Measurements from ENCODE around the gene CCND3. TPM values are rescaled to one million over a fixed set of nuclear protein-coding genes. Genes with fewer than 3 reads are reported as not detected.

CCND3 gene
- total and polyA plus RNA-seq, 10 of the 15 experiments (the other 5 are each of a cell fraction or from before 2014, with no cell fraction given) = 6.0 to 86.4 (median 31.5) TPM

DNA sequence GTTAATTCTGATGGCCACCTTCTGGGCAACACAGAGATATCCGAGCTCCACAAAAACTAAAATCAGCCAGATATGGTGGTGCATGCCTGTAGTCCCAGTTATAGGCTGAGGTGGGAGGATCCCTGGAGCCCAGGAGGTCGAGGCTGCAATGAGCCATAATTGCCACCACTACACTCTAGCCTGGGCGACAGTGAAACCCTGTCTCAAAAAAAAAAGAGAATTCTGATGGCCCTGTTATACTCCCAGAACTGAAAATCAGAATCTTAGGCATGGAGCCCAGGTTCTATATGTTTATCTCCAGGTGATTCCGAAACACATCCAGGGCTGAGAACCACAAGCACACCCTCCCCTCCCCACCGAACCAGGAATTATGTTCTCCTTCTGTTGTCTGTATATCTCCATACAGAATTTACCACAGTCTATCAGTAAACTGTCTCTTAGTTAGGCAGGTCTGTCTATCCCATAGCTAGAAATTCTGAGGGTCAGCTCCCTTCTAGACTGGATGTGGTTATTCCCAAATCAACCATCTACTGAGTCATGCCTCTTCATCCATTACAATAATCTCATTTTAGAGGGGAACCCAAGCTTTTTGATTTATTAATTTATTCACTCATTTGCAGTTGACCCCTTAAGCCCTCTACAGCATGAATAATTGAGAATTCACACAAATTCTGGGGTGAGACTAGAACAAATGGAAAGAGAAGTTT lies 24.8 kb upstream of the CCND3 start:
- Histone ChIP-seq H4K20me1 (ENCODE audit: control insufficient read depth, insufficient read depth) (no peaks in the 10 kb centered on the region), H3K27ac (ENCODE audit: control insufficient read depth, insufficient read depth) (no peak overlapping the region), H3K9ac (ENCODE audit: control insufficient read depth, insufficient read depth, low read length) (no peak overlapping the region), H3K4me3 (no peak overlapping the region), H3K27me3 (replicated peaks in 1 of 2; ENCODE audit: control insufficient read depth in 2 of 2, insufficient read depth in 2 of 2, low read length in 1 of 2) (no peaks in the 10 kb centered on the region), H3K79me2 (ENCODE audit: control insufficient read depth, insufficient read depth, low read length) (no peaks in the 10 kb centered on the region), H3K4me1 (ENCODE audit: control insufficient read depth, insufficient read depth, low read length) (peaks cover 4% of the 10 kb centered on the region), H3K4me2 (ENCODE audit: control insufficient read depth, insufficient read depth) (no peak overlapping the region), H3K36me3 (ENCODE audit: control insufficient read depth in 2 of 2, insufficient read depth in 2 of 2, low read length in 1 of 2) (no peaks in the 10 kb centered on the region), H3K9me3 (replicated peaks; ENCODE audit: control insufficient read depth, insufficient read depth, low read length) (no peaks in the 10 kb centered on the region), H2AFZ (ENCODE audit: control insufficient read depth, low read depth, low read length) (no peak overlapping the region)
- ChIA-PET SMC1A (ENCODE audit: uncharacterized antibody, unreplicated experiment) (interaction anchor here (0.5 to 2.8 kb wide), 2 partner anchors 11 to 158 kb away, joined by 4 to 7 read pairs; no protein-coding TSS in a partner anchor), POLR2A (interaction anchor here (0.6 kb wide), 2 partner anchors 308 to 916 kb away, joined by 3 to 6 read pairs; no protein-coding TSS in a partner anchor), RAD21 (ENCODE audit: unreplicated experiment) (no interaction called here), CTCF (interaction anchor here (1.7 kb wide), 1 partner anchor 78 kb away, joined by 5 read pairs; no protein-coding TSS in a partner anchor)
- in situ Hi-C loops (cut with MboI) = no loop called here
- 32% methylated on average over 4 of the region's 5 CpGs for WGBS (ENCODE audit: insufficient coverage, insufficient replicate concordance, low lambda C conversion rate, missing lambda C conversion rate)
- no TSS peak for BruUV-seq (replicated peaks)
- no peak for TF ChIP-seq SMARCA5 (IDR thresholded peaks at IDR 0.05)
- no peak for TF ChIP-seq CREB1 (IDR thresholded peaks at IDR 0.05; ENCODE audit: low read depth)
- no peak for TF ChIP-seq STAT1 (conservative IDR thresholded peaks at IDR 0.05)
- no peak for TF ChIP-seq NBN (IDR thresholded peaks at IDR 0.05)
- no peak for TF ChIP-seq SREBF1 (IDR thresholded peaks at IDR 0.05; ENCODE audit: low read length)
- TF ChIP-seq RCOR1 (conservative IDR thresholded peaks at IDR 0.05; ENCODE audit: low read depth, low read length) = no peak
- TF ChIP-seq ZNF217 (IDR thresholded peaks at IDR 0.05) = no peak
- TF ChIP-seq SUPT20H (IDR thresholded peaks at IDR 0.05; ENCODE audit: borderline replicate concordance, control insufficient read depth, low read depth, low read length) = no peak
- intact Hi-C loops (cut with micrococcal nuclease; ENCODE audit: unreplicated experiment) = no loop called here
- FAIRE-seq (no peak), DNase-seq (ENCODE audit: low read depth, low spot score) (no peak), ATAC-seq (no peak)

Measured in GM12878 (cell line).